ENCODE data around the gene GABBR2.

DNA sequence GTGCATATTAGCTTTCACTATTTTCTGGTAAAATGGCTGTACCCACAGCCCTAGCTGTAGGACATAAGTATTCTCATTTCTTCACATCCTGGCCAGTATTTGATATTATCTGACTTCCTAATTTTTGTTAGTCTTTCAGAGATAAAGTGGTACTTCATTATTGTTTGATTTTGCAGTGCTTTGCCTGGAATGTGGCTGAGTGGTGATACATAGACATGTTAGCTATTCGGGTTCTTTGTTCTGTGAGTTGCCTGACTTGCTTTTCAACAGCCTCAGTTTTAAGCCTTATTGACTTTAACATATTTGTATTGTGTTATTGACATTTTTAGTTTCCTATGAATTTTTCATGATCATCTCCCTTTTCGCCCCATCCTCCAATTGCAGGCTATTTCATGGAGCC is 161.1 kb downstream of the GABBR2 start:
- TF ChIP-seq, protein P1, sequence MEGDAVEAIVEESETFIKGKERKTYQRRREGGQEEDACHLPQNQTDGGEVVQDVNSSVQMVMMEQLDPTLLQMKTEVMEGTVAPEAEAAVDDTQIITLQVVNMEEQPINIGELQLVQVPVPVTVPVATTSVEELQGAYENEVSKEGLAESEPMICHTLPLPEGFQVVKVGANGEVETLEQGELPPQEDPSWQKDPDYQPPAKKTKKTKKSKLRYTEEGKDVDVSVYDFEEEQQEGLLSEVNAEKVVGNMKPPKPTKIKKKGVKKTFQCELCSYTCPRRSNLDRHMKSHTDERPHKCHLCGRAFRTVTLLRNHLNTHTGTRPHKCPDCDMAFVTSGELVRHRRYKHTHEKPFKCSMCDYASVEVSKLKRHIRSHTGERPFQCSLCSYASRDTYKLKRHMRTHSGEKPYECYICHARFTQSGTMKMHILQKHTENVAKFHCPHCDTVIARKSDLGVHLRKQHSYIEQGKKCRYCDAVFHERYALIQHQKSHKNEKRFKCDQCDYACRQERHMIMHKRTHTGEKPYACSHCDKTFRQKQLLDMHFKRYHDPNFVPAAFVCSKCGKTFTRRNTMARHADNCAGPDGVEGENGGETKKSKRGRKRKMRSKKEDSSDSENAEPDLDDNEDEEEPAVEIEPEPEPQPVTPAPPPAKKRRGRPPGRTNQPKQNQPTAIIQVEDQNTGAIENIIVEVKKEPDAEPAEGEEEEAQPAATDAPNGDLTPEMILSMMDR (IDR thresholded peaks at IDR 0.05), result no peak
- no peak for TF ChIP-seq POLR2A (IDR thresholded peaks at IDR 0.05)
